HG02588 (cell line): Measurements from ENCODE around the gene SLC37A1.
"Not testable (repeated sequence)": the region's sequence is repeated elsewhere in the genome, so short reads cannot be mapped to it uniquely, and the experiment has no call there.

Source experiments
- ATAC-seq: cut with Tn5 transposase; IDR thresholded peaks from one replicate; pipeline ENCODE4 v1.9.1; 2021; ENCODE audit warnings: mild to moderate bottlenecking, moderate library complexity; ENCODE audit not compliant: unreplicated experiment

The SLC37A1 gene

DNA sequence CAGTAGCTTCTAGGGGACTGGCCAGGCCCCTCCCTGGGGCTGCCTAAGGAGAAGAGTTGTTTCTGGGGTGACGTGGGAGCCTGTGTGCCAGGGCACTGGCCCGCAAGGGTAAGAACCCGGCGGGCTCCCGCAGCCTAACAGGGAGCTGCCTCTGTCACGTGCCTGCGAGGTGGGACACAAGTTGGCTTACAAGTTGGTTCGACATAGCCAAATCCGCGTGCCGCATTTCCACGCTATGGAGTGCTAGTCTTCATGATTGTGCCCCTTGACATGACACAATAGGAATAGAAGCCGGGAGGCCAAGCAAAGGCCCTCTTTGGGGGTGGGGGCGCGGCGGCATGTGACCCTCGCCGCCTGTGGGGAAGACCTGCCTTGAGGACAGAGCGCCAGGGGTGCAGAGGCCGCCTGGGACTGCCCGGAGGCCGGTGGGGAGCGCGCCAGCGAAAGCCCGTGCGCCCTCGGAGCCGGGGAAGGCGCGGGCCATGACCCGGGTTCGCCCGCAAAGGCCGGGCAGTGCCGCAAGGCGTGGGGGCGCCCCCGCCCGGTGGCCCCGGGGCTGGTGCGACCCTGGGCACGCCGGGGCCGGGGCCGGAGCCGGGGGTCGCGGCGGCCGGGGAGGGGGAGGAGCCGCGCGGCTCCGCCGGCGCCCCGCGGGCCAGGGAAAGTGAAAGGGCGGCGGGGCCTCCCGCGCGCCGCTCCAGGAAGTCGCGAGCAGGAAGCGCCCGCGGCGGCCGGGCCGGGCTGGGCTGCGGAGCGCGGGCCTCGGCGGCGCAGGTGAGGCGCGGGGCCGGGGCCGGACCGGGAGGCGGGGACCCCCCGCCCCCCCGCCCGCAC lies at the start of gene SLC37A1:
Gene SLC37A1 (plus strand): TSS at position 702 of the 834 bp plus-strand sequence. CDS start 4,603 bp downstream, outside the sequence.
- ATAC-seq = peak; percentile 50

DNA sequence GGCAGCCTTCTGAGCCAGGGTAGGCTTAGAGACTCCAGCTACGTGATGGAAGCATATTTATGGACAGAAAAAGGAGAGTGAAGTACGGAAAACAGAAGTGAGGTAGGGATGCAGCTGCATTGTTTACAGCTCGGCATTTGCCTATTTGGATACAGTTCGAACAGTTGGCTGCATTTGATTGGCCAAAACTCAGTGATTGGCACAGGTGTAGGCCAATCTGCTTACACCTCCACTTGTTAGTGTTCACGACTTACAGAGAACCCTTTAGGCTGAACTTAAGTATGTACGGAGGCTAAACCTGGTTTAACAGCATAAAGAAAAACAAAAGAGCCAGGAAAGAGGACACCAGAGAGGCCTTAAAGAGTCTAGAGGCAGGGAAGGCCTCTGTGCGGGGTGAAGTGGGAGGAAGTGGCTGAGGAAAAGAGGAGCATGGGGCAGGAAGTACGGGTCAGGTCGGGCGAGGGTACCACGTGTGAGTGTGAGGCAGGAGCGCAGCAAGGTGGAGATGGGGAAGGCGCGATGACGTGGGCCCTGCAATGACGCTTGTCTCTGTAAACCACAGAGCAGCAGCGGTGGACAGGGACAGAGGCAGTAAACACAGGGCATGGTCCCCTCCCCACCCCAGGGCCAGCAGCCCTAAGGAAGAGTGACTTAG lies 49.7 kb upstream of the SLC37A1 start:
- ATAC-seq = no peak

DNA sequence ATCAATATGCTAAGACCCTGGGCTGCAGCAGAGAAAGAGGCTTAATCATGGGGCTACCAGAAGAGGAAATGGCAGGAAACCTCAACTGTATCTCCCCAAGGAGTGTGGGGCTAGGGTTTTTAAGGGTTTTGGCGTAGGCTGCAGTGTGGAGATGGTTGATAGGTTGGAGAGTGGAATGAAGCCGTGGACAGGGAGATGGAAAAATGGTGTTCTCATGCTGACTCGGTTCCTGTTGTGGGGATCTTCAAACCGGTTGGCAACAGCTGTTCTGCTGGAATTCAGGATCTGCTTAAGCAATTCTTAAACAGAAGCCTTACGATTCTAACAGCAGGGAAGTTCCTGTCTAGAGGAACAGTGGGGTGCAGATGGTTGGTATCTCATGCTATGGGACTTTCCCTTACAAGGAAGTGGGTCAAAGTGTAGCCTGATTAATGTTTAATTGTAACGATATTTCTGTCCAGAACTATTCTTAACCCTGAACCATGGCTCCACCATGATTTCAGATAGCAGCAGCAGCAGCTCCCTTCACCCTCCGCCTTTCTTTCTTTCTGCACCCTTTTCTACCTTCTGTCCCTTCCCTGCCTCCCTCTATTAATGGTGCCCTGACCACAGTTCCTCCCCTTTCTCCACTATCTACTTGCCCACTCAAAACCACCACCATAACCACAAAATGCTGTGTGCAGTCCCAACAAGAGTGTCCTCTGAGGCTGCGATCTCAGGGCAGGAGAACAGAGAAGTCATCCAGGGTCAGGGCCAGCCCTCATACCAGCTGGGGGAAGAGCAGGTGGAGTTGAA lies 48.4 kb upstream of the SLC37A1 start:
- ATAC-seq = peak; percentile 39

DNA sequence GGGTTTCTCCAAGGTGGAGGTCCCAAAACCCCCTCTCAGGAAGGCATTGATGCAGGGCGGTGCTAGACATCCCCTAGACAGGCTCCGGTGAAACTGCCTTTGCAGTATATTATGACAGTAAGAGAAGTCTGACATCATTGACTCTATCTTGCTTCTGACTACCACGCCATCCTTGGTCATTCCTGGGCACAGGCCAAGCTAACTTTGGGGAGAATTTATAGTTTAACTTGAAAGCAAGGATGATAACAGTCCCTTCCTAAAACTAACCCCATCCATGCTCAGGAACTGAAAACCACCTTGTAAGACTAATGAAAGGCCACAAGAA lies 47.9 kb upstream of the SLC37A1 start:
- no peak for ATAC-seq

DNA sequence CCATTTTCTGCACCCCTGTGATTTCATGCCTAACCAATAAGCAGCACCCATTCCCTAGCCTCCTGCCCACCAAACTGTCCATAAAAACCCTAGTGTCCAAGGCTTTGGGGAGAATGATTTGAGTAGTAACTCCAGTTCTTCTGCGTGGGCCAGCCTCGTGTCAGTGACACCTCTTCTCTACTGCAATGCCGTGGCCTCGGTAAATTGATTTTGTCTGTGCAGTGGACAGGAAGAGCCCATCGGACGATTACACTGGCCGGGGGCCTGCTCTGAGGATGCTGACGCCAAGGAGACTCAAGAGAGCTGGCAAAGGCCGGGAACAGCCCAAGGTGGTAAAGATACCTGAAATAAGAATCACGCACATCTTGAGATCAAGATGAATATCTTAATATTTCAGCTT lies 47.0 kb upstream of the SLC37A1 start:
- no peak for ATAC-seq

DNA sequence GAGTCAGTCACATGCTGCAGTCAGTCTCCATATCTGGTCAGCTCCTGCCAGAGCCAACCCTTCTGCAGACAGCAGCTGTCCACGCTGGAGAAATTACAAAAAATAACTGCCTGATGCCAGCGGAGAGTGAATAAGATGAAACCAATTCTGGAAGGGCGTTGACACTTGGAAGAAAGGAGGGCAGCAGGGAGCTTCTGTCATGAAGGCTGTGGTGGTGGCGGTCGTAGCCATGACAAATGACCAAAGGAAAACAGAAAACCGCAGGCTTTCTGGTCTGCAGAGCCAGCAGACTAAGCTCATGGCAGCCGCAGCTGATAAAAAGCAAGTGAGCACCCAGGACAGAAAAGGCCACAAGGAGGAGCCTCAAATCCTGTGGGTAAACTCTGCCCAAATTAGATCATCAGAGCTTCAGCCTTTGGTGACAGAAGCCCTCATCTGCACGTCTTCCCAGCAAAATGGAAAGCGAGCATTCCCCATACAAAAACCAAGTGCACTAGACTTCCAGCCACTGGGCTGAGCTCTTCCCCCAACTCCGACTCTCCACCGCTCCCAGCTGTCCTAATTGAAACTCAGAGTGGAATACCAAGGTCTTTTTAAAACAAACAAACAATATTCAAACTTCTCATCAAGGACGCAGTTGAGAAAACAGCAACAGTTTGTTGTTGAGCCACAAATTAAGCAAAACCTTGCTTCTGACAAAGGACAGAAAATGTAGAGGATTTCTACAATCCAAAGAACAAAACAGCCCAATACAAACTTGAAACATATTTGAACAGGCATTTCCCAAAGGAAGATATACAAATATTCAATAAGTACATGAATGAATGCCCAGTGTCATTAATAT lies 46.3 kb upstream of the SLC37A1 start:
- ATAC-seq = no peak

DNA sequence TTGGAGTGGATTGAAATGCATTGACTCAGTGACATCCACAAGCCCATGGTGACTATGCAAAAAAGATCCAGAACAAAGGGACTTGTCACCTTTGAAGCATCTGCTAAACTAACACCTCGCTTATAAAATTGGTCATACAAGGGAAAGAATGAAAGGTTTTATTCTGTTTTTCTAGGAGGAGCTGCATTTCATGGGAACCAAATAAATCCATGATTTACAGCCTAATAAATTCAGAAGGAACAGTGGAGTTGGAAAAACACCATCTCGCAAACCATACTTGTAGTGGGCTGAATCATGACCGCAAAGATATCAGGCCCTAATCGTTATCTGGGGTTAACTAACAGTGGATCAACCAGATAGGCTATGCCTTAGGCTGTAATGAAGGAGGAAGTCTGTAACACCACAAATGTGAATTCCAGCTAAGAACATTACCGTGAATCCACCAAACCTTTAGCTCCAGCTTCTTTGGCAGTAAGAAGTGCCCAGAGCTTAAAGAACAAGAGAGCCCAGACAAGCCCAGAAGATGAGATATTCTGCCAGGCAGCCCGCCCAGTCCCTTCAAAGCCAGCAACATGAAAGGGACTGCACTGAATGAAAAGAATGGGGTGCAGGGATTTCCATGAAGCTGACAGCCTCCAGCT lies 45.0 kb upstream of the SLC37A1 start:
- no peak for ATAC-seq

DNA sequence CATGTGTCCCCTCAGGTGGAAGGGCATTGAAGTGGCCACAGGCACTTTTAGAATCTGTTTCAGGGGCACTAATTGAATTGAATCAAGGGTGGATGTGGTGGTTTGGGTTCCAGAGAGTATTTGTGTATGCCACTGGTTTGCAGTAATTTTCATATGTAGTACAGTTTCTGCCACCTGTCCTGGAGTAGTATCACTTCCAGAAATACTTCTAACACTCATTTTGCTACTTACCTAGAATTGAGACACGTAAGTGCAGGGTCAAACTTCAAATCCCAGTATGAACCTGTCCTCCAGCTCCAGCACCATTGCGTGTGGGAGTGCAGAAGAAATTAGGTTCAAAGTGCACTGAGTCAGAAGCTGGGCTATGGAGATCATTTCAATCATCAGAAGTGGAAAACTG lies 44.4 kb upstream of the SLC37A1 start:
- ATAC-seq = no peak

DNA sequence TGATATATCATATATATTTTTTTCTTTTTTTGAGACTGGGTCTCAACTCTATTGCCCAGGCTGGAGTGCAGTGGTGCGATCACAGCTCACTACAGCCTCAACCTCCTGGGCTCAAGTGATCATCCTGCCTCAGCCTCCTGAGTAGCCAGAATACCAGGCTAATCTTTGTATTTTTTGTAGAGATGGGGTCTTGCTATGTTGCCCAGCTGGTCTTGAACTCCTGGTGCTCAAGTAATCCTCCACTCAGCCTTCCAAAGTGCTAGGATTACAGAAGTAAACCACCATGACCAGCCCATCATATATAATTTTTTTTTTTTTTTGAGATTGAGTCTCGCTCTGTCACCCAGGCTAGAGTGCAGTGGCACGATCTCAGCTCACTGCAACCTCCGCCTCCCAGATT lies 43.9 kb upstream of the SLC37A1 start:
- ATAC-seq = not testable (repeated sequence)

DNA sequence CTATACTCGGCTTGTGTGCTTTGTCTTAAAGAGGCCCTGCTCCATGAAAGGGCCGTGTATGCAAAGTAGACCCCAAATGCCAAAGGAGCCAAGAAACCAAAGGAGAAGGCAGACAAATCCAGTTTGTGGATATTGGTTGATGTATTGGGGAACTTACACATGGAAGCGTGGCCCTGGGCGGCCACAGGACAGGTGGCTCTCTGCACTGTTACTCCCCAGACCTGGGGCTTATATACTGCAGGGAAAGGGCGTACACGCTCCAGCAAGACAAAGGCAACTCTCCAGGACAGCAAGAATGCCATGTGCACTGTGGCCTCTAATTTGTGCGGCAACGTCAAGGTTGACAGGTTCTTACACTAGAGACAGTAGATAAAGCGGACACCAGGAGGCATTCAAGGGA lies 42.4 kb upstream of the SLC37A1 start:
- no peak for ATAC-seq

DNA sequence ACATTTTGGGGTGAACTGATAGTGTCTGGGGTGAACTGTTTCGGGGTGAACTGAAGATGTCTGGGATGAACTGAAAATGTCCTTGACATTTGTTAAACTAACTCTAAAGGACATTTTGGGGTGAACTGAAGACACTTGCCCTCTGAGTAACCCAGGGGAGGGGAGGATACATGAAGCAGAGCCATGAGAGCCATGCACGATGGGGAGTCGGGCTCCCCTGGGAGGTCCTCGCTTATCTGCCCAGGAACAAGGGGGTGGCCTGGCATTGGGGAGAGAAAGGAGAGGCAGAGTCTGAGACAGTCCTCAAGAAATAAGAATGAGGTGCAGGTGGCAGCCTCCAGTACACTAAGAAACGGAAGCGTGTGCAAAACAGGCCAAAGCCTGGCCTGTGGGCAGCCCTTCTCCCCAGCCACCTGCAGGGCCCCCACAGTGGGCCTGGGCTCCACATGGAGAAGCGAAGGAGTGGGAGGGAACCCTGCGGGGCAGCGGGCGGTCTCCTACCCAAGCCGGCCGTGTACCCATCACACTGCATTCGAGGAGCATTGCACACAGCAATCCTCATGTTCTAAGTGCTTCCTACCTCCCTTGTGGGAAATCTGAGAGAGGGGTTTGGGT lies 41.8 kb upstream of the SLC37A1 start:
- no peak for ATAC-seq

DNA sequence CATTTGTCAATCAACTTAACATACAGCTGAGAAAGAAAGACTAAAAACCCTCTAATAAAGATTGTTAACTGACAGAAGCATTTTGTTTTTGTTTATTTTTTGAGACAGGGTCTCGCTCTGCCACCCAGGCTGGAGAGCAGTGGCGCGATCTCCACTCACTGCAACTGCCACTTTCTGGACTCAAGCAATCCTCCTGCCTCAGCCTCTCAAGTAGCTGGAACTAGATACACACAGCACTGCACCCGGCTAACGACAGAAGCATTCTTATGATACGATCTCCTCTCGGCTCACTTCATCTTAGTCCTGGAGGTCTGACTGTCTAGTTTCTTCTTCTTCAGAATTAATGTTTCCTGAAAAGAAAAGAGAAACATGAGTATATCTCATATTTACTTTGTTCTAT lies 41.1 kb upstream of the SLC37A1 start:
- no peak for ATAC-seq

DNA sequence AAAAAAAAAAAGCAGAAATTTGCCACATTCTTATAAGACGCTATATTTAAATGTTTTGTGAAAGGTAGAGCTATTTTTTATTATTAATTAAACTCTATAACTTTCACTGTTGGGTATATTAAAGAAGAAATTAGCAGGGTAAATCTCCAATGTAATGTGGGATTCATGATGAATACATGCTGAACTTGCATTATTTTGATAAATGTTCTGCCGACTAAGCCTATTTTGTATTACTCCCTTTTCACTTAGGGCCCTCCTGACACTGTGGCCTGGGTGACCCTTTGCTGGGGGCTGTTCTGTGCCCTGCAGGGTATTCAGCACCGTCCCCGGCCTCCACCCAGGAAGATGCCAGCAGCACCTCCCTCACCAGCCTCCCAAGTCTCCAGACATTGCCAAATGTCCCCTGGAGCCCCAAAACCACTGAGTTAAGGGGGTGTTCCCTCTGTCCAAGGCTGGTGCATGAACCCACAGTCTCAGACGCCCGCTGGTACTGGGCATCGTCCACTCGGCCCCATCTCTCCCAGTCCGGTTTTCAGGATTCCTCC lies 40.1 kb upstream of the SLC37A1 start:
- no peak for ATAC-seq

DNA sequence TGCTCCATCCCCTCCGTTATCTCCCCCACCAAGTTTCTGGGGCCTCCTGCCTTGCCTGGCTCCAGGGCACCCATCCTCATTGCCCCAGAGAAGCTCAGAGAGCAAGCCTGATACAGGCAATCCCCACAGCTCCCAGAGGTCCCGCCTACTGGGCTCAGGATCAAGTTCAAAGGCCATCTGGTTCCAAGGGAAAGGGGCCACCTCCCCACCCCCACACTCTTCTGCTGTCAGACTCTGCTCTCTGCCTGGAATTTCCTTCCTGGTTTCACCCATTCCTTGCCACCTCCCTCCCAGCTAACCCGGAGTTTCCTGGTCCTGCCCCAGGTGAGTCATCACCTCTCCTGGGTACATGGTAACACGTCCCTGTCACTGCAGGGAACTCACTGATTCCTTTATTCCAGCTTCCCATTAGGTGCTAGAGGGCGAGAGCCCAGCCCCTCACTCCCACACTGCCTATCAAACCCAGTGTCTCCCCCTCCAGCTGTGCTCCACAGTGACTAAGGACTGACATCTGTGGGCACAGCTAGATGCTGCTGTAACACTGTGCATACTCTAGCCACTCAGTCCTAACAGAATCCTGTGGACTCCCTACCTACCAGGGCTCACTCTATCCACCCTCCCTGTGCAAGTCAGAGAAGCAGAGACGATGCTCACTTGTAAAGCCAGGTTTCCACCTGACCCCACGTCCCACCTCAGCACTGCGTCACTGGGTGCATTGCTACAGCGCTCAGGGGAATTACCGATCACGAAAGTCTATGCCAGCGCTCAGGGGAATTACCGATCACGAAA lies 39.4 kb upstream of the SLC37A1 start:
- peak; percentile 53 for ATAC-seq

DNA sequence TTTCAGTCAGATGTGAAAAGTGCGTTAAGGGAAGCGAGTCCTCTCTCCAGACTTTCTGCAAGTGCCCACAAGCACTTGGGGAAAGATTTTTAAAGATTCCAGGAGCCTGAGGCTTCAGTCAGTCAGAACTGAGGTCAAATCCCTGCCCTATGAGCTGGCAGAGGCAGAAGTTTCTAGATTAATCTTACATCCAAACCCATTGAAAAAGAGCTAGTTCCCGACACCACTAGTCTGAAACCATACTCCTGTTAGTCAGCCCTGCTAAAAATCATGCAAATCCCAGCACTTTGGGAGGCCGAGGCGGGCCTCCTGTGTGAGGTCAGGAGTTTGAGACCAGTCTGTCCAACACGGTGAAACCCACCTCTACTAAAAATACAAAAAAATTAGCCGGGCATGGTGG lies 38.6 kb upstream of the SLC37A1 start:
- ATAC-seq = no peak

DNA sequence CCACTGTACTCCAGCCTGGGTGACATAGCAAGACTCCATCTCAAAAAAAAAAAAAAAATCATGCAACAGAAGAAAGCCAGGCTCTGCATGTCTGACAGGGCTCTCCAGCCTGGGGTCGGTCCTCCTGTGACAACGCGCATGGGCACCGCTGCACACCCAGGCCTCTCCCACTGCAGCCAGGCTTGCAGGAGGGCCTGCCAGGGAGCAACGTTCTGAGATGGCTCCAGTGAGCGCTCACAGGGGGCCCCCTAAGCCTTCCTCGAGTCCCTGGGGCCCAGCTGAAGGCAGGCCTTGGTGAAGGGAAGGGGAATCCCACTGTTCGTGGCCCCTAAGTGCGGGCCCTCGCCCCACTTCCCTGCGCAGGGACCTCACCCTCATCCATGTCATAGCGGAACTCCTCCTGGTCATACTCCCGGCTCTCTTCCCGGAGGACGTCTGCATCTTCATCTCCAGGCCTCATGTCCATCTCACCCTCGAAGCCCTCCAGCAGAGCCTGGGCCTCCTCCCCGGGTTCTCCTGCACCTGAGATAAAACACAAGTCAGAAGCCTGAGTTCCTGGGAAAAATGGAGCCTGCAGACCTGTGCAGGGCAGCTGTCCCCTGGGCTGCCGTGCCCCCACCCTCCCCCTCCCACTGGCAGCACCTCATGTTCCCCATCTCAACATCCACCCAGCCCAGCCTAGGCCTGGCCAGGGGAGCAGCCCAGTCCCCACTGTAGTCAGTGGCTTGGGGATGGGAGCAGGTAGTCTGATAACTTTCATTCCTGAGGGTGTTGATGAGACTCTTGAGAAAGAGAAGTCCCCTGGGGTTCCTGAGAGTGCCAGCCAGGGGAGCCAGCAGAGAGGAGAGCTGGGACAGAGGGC lies 37.9 kb upstream of the SLC37A1 start:
- ATAC-seq = no peak

DNA sequence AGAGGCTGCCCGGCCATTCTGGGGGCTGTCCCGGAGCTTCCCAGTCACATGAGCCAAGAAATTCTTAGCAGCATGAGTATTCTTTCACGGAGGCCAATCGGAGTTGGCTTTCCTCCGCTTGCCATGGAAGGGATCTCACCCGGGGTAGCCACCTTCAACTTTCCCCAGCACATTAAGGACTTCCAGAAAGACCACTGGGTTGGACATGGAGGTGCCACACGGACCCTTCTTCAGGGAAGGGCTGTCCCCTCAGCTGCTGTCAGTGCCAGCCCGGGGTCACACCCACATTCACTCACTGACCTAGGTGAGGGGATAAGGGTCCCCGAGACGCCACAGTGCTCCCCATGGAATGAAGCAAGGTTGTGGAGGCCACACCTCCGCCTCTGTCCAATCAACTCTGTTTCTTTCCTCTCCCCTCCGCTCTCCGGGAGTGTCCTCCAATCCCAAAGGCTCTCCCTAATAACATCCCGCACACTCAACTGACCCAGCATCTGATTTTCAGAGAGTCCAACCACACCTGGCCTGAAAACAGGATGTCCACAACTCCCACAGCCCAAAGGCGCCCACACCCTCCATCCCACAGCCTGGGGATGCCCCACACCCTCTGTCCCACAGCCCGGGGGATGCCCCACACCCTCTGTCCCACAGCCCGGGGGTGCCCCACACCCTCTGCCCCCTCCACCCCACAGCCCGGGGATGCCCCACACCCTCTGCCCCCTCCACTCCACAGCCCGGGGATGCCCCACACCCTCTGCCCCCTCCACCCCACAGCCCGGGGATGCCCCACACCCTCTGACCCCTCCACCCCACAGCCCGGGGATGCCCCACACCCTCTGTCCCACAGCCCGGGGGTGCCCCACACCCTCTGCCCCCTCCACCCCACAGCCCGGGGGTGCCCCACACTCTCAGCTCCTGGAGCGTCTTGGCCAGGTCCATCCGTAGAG lies 37.0 kb upstream of the SLC37A1 start:
- ATAC-seq = no peak
